GM19099 (cell line): Measurements from ENCODE around the gene IQCK.

ENCODE experiments used
- POLR2A ChIP-seq: IDR thresholded peaks from 3 replicates; pipeline ENCODE4 v1.6.1; 2011; ENCODE audit warnings: low read depth; ENCODE audit not compliant: insufficient read length; ENCODE audit errors: extremely low read depth

Gene IQCK

DNA sequence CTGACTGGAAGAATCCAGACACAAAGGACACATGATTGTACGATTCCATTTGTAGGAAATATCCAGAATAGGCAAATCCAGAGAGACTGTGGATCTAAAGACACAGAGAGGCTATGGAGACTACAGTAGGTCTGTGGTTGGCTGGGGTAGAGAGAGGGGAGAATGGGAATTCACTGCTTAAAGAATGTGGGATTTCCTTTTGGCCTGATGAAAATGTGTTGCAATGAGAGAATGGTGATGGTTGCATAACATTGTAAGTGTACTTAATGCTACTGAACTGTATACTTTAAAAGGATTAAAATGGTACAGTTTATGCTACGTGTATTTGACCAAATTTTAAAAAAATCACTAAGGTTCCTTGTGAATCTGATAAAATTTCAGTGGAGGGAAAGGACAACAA, 104.5 kb downstream of the IQCK start:
- TF ChIP-seq POLR2A: no peak

DNA sequence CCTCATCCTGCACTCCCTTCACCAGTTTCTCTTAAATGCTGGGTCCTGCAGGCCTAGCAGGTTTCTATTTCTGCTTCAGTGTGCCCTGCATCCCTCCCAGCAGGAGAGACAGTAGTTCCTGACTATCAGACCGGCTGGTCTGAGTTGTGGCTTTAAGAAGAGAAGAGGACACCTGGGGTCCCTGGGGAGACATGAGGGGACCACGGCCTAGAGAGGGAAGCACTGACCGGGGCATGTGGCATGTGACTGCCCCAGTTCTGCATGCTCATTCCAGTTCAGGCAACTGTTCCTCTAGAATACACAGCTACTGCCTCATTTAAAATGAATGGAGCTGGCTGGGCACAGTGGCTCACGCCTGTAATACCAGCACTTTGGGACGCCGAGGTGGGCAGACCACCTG, 105.3 kb downstream of the IQCK start:
- no peak for TF ChIP-seq POLR2A

DNA sequence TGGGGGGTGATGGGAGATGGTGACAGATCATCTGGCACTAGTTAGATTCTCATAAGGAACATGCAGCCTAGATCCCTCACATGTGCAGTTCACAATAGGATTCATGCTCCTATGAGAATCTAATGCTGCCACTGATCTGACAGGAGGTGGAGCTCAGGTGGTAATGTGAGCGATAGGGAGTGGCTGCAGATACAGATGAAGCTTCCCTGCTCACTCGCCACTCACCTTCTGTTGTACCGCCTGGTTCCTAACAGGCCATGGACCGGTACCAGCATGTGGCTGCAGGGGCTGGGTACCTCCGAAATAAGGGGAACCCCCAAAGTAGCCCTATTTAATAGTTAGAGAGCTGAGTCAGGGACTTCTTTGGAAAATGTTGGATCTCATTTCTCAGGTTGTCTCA, 106.1 kb downstream of the IQCK start:
- no peak for TF ChIP-seq POLR2A

DNA sequence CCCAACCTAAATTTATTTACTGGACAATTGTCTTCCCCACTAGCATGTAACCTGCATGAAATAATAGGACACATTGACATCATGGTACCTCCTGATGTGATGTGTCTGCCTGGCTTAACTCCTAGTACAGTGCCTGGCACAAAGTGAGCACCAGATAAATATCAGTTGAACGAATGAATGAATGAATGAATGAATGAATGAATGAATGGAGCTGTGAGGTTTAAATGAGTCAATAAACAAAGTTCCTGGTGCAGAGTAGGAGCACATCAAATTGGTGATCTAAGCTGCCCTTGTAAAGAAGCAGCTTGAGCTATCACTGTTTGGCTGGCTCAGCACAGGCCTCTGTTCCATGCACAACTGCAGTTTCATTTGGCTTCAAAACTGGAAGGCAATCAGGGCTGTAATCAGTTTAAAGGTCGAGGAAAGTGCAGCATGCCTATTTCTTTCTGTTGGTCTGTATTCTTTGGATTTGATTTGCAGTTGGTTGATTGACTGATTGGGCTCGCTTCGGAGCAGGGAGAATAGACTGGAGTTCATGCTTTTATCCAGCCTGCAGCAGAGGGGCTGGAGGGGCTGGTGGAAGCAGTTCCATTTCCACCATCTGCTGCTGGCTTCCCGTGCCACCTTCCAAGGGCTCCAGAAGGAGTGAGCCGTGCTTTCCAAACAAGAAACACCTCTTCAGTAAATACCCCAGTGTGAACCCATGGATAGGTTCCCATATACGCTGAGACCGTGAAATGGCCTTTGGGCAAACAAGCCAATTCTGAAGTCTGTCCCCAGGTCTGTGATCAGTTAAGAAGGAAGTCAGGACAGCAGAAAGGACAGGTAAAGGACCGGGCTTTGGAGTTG, 112.0 kb downstream of the IQCK start:
- TF ChIP-seq POLR2A: no peak

DNA sequence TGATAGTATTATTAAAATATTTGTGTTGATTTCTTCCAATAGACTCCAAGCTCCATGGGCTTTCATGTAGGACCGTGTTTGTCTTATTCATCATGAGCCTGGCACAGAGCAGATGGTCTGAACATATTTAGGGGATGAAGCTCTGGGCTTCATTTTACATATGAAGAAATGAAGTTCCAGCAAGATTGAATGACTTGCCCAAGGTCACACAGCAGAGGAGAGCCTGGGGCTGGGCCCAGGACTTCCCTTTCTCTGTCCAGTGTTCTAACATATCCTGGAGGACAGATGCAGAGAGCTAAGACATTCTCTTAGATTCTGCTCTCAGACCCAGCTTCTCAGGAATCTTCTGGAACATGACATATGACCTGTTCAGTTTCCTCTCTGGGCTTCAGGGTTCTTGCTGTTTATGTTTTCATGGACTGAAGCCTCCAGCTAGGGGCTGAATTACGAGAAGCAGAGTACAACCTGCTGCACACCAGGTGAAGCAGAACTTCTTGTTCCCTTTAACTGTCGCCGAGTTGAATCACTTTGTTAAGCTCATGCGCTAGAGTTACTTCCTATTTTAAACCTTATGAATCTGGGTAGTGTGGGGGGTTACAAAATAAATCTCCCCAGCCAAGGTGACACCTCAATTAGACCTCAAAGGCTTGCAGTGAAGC, 113.0 kb downstream of the IQCK start:
- TF ChIP-seq POLR2A: no peak

DNA sequence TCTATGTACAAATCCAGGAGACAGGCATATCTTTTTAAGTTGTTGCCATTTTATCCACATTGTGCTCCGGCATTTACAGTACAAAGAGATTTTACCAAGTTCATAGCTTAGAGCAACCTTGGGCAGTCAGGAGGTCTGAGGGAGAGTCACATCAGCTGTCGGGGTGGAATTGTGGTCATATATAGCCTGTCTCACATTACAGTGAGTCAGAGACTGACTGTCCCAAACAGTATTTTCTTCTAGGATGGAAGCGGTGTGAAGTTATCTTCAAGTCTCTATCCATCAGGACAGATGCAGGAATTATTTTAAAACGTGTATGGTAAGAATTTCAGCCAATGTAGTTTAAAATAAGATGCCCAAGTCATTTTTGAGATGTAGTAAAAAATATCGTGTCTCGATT, 113.6 kb downstream of the IQCK start:
- no peak for TF ChIP-seq POLR2A

DNA sequence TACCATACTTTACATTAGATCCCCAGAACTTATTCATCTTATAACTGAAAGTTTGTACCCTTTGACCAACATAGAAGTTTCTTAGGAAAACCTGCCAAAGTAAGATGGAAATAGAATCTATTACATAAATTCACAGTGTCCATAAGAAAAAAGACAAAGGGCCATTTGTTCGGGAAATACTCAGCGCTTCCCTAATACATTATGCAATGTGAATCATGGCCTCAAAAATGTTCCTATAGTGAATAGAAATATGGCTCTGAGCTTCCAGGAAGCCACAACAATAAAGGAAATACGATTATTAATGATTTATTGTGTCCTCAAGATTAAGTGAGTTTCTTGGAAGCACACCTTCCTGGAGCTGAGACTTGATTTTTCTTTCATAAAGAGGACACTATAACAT, 115.1 kb downstream of the IQCK start:
- TF ChIP-seq POLR2A: no peak

DNA sequence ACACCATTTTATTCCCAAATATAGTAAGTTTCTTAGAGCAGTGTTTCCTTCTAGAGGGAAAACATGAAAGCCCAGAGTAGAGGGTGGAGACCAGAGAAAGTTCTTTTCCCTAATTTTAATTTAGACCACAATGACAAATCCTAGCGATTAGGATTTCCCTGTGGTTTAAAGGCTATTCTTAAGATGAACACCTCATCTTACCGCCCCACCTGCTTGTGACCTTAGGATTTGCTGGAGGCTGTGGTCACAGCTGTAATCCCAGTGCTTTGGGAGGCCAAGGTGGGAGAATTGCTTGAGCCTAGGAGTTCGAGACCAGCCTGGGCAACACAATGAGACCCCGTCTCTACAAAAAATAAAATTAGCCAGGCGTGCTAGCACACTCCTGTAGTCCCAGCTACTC, 115.5 kb downstream of the IQCK start:
- TF ChIP-seq POLR2A: no peak

DNA sequence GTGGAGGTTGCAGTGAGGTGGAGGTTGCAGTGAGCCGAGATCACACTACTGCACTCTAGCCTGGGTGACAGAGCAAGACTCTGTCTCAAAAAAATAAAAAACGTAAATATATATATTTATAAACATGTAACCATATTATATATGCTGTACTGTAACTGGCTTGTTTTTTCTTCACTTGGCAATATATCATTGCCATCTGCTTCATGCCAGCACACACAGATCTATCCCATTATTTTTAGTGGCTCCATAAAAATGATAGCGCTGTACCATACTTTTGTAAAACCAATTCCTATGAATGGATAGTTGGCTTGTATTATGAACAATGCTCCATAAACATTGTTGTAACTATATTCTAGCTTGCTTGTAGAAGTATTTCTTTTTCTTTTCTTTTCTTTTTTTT, 117.1 kb downstream of the IQCK start:
- no peak for TF ChIP-seq POLR2A

DNA sequence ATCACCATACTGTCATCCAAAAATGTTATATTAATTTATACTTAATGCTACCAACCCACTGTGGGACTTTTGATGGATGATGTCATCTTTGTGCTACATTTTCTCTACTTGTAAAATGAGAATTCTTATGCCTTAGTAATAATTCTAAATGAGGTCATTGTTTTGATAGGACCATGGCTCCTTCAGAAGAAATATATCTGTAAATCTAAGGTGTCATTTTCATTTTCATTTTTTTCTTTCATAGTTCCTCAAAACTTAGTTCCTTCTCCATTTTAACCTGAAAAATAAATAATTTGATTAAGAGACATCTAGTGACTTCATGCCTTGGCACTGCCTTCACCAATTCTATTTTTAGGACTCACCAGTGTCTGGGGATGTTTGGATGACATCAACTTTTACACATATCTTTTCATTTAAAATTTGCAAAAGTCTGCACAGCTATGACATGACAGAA, 117.9 kb downstream of the IQCK start:
- TF ChIP-seq POLR2A: no peak

DNA sequence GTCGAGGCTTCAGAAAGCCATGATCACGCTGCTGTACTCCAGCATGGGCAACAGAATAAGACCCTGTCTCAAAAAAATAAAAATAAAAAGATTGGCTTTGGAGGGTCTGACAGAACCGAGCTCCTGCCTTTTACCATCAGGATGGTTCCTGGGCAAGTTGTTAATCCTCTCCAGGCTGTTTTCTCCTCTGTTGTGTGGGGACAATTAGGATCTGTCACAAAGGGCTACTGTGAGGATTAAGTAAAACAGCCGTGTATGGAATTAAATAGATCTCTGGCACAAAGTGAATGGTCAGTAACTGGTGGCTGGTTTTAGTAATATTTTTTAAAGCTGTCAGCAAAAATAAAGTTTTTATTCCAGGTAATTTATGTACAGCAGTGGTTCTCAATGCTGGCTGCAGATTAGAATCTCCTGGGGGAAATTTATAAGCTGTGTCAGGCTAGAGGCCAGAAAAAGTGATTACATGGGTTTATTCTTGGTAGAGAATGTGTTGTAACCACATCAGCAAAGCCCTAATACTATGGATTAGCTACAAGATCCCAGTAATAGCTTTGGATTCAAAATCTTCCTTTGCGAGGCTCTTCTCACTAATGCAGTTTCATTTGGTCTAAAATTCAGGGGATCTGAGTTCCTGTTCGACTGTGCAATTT, 119.4 kb downstream of the IQCK start:
- no peak for TF ChIP-seq POLR2A

DNA sequence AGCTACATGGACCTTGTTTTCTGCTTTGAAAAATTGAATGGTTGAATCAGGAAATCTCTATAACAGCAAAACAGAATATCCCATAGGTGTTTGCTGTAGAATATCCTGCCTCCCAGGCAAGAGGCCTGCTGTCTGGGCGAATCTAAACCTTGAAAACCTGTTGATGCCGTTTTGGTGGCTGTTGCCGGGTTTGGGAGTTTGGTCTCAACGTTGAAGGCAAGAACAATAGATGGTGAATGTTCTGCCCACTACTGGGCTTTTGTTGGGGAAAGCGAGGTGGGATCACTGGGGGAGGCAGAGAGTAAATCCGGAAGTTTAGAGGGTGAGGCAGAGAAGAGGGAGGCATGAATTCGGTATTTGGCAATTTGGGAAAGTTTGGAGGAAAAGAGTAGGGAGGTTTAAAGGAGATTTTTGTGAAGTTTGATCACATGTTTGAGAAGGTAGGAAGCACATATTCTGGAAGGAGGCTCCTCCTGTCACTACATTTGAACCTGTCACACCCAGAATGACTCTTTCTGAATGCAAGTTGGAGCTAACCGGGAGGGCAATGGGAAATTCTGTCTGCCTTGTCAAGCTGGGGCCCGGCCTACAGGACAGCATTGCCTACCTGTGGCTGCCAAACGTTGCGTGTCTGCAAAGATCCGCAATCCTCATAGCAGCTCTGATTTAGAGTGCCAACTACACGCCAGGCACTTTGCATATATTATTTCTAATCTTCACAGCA, 120.1 kb downstream of the IQCK start:
- TF ChIP-seq POLR2A: no peak

DNA sequence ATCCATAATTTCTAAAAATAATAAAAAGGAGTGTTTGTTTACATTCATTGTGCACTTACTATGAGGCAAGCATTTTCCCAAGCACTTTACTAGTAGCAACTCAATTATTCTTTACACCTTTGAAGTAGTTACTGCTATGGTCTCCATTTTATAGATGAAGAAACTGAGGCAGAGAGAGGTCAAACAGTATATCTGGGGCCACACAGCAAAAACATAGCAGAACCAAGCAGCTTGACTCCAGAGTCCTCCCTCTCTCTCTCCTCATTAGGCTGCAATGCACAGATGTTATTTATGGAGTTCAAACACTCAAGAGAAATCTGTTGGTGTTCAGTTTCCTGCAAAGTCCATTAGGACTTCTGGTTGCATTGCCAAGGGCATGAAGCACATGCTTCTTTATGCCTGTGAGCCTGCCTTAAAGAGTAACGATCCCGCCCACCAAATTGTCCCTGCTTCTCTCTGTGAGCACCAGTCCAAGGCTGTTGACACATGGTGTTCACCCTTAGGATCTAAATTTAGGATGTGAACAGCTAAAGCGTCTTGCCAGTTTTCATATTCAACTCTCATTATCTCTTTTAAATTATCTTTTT, 122.5 kb downstream of the IQCK start:
- no peak for TF ChIP-seq POLR2A

DNA sequence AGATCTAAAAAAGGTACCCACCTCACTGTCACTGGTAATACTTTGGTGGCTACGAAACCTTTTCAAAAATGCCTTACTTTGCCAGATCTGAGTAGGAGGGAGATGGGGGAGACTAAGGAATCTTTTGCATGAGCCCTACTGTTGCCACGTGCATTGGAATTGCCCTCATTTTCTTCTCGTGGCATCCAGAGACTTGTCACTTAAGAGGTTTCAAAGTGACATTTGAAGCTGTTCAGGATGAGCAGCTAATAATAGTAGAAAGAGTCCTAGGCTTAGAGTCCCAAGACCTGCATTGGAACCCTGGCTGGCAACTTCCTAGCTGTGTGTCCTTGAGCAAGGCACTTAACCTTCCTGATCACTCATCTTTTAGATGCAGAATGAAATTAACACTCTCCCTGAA, 123.1 kb downstream of the IQCK start:
- TF ChIP-seq POLR2A: no peak

DNA sequence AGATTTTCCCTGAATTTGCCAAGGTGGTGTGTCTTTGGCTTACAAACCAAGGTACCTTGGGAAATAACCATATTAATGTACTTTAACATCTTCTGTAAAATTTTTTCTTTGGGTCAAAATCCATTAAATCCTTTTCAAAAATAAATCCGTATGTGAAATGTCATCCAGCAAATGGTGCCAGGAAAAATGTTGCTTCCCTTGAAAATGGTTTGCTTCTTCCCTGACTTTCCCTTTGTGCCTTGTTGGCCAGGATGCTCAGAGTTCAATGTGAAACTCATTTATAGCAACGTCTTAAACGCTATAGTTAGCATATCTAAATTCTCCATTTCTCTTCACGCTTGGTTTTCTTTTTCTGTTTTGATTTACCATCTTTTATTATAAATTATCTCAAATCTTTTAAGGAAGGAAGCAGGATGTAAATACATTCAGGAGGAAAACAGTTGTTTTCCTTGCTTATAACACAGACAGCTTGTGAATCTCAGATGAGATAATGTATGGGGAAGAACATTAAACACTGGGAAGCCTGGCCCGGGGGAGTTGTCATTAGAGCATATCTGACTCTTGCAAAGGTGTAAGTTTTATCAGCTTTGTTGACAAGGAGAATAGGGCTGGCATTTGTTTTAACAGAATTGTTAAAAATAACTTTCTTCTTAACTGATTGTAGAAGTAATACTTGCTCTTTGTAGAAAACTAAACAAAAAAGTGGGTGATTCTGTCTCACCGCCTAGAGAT, 124.5 kb downstream of the IQCK start:
- no peak for TF ChIP-seq POLR2A

DNA sequence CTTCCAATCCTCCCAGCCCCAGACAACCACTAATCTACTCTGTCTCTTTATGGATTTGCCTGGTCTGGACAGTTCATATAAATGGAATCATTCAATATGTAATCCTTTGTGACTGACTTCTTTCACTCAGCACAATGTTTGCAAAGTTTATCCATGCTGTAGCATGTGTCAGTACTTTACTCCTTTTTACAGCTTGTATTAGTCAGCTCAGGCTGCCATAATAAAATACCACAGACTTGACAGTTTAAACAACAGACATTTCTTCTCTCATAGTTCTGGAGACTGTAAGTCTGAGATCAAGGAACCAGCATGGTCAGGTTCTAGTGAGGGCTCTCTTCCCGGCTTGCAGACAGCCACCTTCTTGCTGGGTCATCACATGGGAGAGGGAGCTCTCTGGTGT, 125.3 kb downstream of the IQCK start:
- no peak for TF ChIP-seq POLR2A
